SKM-1 treated with dmso at 0.1 percent for 144 hours (cell line): ENCODE results near the gene MCM3AP.

Experiments used
- DNase-seq: peaks from one replicate; lab custom pipeline; 2025; ENCODE audit not compliant: unreplicated experiment; lab: John Stamatoyannopoulos, UW

Gene MCM3AP

DNA sequence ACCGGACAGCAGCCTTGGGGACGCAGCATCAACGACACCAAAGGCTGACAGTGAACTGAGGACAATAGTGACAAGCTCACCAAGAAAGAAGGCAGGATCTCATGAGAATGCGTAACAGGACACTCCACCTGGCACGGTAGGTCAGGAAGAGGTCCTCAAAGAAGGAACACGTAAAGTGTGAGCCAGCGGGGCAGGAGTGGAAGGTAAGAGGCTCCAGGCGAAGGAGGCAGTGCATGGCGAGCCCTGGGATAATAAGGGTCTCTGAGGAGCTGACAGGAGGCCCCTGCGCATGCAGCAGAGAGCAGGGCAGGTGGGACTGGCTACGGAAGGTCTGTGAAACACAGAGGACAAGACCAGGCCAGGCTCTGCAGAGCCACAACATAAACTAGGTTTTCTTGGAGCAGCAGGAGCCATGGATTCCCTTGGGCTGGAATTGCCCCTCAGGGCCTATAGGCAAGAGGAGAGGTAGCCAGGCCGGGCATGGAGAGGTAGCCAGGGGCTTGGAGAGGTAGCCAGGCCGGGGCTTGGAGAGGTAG lies 65.1 kb downstream of the MCM3AP start:
- DNase-seq: no peak

DNA sequence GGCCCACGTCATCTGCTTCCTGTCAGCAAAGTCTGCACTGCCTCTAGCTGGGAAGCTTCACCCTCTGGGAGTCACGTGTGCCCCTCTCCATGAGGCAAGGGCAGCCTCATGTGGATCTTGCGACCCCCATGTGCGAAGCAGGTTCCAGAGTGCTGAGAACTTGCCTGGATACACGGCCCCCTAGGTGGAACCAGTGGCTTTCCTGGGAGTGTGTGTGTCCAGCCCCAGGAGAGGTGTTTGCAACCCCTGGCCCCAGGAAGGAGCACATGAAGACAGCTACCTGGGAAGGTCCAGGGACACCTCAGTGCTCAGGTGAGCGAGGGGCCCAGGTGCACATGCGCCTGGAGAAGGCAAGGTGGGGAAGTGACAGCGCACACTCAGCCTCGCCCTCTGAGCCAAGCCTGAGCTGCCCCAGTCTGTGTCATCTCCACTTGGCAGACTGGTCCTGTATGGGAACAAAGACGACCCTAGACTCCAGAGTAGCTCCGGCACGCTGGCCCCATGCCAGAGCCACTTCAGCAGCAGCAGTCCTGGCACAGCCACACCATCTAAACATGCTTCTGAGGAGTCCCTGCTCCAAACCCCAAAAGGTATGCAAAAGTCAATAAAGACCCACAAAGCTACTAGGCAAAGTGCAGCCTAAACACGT lies 65.7 kb downstream of the MCM3AP start:
- DNase-seq: no peak

DNA sequence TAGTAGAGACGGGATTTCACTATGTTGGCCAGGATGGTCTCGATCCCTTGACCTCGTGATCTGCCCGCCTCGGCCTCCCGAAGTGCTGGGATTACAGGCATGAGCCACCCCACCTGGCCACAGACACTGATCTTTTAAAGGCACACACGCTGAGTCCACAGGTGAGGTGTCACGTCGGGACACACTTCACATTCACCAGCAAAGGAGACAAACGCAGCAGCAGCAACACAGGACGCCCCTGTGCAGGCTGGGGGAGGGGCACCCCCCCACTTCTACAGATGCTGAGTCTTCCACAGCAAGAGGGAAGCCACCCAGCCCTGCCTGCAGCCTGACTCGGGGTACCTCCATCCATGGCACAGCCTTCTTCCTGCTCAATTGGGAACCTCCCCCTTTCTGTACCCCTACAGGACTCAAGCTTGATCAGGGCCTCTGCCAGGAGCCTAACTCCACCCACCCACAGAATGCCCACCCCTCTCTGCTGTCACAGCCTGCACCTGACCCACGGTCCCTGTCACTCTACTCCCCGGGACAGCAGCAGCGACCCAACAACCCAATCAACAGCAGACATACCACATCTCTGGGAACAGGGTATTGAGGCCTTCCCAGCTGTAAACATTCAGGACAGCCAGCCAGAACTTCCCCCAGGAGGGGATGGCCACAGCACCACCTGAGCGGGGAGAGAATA lies 66.4 kb downstream of the MCM3AP start:
- DNase-seq: no peak

DNA sequence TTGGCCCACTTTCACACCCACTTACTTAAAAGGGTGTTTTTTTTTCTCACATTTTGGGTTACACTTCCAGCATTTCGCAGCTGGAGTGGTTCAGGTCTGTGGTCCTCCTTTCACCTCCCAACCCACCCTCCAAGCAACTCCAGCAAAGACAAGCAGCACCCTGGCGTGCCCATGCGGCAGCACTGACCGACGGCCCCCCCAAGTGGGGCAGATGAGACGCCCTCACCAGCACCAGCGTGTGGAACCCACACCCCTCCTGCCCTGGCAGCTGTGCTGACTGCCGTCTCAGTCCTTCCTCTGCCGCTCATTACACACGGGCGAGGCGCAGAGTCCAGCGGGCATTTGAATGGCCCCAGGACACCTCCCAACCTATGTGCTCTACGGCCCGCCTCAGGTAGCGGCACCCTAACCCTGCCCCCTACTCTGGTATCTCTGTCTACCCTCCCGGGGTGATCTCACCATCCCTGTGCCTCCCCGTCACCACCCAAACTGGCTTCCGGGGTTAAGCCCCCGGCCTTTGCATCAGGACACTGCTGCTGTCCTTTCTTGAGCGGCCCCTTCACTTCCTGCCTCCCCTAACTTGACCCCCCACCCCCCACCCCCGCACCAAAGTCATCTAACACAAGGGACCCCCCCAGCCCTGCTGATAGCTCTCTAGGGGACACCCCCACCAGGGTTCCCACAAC lies 67.8 kb downstream of the MCM3AP start:
- DNase-seq: no peak

DNA sequence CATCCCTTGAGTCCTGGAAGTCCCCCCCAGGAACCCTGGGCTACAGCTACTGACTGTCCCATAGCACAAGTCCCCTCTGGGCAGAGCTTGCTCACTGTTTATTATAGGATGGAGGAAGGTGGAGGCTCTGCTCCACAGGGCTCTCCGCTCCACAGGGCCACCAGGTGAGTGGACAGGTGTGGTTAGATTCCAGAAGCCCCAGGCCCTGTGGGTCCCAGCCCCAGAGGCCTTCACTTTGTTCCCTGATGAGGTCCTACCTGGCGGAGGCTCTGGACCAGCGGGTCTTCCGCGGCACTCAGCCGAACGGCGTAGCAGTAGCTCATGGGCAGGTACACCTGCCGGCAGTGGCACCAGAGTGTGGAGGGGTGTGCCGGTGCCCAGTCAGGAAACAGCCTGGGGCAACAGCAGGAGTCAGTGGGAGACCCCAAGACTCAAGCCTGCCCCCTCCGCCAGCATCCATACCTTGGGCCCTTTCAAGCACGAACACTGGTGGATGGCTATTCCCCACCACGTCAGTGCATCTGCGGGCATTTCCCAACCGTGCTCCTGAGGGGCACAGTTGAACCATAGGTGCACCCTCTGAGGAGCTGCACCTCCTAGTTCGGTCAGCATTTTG lies 69.2 kb downstream of the MCM3AP start:
- no peak for DNase-seq

DNA sequence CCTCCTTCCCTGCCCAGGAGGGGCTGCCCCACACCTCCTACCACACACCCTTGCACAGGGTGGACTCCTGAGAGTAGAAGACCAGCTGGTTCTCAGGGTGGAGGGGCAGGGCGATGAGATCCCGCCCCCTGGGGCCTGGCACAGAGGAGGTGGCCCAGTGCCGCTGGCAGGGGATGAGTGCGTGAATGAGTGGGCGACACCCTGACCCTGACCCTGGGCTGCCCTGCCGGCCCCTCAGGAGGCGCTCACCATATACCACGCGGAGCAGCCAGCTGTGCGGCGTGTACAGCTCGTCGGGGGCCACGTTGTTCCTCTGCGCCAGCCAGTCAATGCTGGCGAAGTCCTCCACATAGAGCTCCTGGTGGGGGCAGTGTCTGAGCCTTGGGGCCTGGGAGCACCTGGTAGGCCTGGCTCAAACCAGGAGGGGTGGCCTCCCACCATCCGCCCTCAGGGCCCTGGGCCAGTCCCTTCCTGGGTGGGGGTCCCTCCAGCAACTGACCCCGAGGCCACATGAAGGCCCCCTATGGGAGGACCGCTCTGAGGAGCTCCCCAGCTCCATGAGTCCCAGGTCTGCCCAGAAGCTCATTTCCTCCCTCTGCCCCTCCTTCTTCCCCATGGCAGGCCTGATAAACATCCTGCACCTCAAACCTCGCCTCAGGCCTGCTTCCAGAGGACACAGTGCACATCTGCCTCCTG lies 69.8 kb downstream of the MCM3AP start:
- no peak for DNase-seq

DNA sequence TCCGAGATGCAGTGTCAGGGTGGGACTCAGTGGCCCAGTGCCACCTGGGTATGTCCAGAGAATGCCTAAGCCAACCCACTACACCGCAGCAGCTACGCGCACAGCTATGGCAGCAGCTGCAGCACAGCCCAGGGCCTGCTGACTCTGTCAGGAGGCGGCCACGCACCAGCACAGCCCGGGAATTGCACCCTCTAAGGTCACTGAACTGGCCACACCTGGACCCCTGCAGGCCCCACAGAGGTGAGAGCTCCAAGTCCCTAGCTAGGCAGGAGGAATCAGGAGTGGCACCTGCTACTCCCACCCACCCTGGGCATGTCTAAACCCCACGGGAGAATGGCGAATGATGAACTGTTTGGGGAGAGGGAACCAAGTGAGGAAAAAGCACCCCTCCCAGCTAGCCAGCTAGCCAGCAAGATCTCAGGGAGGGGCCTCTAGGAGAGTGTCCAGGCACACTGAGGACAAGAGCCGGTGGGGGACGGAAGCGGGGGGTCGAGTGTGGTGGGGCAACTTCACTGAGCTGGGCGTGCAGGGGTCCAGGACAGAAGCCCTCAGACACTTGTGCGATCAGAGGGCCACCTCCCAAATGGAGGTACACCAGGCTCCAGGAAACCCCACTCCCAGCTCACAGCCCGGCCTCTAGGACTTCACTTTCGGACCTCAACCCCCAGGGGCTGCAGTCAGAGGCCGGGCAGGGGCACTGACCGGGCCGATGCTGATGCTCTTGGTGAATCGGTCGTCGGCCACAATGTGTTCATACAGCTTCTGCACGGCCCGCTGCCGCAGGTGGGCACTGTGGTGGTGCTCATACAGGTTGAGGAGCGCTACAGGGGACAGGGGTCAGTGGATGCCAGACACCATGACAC lies 70.7 kb downstream of the MCM3AP start:
- no peak for DNase-seq

DNA sequence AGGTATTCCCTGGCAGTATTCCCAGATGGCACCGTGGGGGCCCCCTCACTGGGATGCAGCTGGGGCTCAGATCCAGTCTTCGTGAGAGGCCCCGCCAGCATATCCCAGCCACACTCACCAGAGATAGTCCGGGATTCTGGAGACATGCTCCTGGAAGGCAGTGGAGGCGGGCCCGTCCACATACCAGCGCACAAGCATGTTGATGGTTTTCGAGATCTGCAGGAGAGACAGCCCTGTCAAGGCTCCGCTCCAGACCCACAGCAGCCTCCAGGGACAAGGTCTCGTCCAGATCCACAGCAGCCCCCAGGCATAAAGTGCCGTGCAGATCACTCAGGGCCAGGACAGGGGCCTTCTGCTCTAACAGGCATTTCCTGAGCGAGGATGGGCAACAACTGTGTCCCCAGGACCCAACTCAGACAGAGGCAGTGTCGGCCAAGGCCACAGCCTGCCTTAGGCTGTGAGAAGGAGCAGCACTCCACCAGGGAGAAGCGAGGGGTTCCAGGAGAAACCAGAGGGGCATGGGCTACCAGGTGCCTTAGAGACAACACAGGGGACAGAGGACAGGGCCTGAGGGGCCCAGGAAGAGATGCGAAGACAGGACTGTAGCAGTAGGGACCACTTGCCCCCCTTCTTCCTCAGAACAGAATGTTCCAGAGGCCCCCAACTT lies 71.7 kb downstream of the MCM3AP start:
- DNase-seq: no peak

DNA sequence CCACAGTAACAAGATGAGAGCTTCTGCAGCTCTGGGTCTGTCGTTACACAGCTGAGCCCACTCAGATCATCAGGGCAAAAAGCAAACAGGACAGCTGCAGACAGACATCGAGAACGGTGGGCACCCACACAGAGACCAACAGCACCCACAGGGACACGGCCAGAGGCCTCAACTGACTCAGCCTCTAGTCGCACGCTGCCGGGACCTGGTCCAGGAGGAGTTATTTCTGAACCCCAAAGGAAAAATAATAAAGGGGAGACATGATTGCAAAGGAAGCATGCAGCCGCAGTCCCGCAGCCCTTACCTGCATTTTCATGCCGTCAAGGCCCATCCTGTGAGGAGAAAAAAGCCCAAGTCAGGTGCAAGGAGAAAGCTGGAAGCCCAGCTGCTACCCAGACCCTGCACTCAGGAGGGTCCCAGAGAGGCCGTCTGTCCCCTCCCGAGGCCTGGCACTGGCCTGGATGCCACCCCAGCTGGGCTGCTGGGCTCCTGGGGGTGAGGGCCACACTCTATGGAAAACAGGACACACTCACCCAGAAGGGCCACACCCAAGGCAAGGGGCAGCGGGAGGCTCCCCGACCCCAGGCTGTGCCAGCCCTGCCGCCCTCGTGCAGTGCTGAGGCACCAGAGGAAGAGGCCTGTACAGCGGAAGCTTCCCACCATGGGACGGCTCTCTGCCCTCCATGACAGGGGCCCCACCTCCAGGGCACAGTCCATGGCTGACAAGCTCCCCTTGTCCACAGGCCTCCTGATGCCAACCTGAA lies 72.5 kb downstream of the MCM3AP start:
- DNase-seq: no peak

DNA sequence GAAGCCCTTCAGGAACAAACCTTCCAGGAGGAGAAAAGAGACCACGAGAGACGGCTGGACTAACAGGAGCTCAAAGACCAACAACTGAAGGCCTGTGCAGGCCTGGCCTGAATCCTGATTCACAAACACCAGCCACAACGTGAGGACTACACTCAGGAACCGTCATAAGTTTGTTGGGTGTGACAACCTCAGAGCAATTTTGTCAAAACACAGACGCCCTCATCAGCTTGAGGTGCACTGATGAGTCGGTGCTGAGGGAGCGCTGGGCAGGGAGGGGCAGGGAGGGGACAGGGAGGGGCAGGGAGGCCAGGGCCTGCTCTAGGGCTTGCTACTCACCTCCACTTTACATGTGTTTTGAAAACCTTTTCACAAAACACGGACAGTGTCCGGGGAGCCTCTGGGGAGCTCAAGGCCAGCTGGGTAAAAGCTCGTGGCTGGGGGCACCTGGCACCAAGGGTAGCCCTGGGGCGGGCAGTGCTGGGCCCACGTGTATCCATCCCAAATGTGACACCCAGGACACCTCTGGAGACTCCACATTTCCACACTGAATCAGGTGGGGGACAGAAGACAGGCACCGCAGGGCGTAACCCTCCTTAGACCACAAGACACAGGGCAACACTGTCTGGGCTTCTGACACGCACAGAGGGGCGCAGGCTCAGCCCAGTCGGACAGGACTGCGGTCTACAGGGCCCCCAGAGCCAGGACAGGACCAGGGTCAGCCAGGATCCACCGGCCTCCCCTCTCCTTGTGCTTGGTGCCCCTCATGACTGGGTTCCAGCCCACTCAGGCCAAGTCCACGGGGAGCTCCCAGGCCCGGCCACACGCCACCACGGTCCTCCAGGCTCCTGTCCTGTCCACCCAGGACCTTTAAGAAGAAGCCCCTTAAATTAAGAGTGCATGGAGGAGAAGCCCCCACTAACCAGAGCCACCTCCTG lies 73.4 kb downstream of the MCM3AP start:
- DNase-seq: no peak

DNA sequence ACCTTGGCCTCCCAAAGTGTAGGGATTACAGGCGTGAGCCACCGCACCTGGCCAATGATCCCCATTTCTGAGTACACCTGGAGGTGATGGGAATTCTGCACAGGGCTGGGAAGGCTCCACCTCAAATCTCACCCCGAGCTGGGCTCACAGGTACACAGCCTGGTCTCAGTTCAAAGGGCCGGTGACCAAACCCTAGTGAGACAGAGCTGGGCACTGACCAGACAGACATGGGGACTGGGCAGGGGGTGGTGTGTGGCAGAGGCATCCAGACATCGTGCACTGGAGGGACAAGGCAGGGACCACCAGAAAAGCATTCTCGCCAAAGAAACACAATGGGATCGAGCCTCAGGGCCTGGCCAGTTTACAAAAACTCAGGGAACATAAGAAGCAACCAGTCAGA lies 74.0 kb downstream of the MCM3AP start:
- DNase-seq: no peak

DNA sequence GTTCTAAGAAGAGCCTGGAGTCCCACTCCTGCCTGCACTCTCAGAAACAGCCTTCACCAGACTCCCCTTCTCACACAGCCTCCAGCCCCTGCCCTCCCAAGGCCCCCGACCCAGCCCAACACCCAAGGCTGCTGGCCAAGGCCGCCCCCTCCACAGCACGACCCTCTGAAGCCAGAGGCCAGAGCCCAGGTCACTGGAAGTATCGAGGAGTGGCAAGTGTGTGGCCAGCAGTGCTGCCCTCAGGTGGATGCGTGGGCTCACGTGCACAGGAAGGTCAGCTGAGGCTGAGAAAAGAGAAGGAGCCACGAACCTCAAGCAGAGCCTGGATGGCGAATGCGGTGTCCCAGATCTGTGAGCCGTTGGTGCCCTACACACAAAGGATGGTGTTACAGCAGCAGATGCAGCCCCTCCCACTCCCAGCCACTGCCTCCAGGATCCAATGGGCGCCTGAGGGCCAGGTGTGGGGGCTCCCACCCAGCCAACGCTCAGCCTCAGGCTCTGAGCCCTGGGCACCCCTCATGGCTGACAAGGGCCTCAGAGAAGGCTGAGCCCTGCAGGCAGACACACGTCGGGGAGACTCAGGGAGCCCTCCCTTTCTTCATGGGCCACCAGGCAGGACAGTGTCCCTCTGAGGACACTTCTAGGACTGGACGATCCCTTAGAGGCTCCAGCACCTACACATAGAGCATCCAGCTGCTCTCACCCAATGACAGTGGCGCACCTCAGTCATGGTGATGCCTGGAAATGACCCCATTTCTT lies 74.9 kb downstream of the MCM3AP start:
- DNase-seq: no peak

DNA sequence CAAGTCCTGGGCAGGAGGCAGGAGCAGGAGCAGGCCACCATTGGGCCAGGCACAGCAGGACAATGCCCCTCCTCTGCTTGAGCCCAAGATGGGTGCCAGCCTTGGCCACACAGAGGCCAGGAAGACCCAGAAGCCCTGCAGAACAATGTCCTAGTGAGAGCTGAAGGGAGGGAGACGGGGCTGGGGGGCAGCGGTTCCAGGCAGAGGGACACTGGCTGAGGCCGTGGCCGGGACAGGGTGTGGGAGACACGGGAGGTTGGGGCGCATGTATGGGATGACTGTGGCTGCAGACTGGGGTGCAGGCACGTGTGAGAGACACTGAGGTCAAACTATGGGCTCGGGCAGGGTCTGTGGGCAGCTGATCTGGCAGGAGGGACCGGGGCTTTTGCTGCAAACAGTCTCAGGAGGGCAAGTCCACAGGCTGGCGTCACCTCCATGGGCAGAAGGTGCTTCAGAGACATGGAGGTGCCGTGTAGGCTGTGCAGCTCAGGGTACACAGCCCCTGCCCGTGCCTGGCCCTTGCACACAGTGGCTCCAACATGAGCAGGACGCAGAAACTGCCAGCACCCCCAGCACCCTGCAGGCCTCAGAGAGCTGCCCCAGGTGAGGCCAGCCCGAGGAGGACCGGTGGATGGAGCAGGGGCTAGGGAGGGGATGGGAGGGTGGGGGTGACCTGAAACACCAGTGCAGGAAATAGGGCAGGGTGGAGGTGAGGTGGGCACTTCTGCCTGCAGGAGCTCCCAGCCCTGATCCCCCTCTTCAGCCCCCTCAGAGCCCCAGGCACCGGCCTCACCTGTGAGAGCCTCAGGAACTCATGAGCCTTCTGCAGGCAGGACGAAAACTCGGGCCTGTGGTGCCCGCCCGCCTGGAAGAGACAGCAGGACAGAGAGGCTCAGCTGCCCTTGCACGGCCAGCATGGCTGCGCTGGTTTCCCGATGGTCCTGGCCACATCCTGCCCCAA lies 76.4 kb downstream of the MCM3AP start:
- DNase-seq: no peak

DNA sequence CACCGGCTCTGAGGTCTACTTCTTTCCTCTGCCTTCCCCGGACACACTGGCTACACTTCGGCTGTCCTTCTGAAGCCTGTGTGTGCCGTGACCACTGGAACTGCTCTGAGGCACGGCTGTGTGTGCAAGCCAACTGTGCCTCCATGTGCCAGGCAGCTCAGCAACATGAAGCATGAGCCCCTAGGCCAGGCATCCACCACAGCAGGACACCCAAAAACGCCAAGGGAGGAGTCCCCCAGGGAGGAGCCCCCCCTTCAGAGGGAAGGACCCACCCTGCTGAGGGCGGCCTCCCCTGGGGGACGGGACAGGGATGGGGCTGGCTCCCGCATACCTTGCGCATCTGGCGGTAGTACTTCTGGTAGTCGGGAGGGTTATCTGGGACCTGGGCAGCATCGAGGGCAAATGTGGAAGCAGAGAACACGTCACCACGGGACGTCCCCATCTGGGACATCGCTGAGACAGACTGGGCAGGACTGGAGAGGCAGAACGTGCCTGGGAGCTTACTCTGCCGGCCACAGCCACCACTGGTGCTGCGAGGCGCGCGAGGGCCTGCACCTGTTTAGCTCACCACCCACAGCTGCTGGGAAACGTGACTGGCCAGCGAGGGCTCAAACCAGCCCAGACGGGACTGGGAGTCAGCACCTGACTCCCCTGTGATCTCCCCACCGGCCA lies 77.4 kb downstream of the MCM3AP start:
- DNase-seq: no peak
